NCI-H774 (cell line): Measurements from ENCODE around the gene FAF2.
"Not testable (repeated sequence)": the region's sequence is repeated elsewhere in the genome, so short reads cannot be mapped to it uniquely, and the experiment has no call there.

Source experiments
- DNase-seq: peaks from one replicate; lab custom pipeline; 2025; lab: John Stamatoyannopoulos, UW

Gene FAF2

DNA sequence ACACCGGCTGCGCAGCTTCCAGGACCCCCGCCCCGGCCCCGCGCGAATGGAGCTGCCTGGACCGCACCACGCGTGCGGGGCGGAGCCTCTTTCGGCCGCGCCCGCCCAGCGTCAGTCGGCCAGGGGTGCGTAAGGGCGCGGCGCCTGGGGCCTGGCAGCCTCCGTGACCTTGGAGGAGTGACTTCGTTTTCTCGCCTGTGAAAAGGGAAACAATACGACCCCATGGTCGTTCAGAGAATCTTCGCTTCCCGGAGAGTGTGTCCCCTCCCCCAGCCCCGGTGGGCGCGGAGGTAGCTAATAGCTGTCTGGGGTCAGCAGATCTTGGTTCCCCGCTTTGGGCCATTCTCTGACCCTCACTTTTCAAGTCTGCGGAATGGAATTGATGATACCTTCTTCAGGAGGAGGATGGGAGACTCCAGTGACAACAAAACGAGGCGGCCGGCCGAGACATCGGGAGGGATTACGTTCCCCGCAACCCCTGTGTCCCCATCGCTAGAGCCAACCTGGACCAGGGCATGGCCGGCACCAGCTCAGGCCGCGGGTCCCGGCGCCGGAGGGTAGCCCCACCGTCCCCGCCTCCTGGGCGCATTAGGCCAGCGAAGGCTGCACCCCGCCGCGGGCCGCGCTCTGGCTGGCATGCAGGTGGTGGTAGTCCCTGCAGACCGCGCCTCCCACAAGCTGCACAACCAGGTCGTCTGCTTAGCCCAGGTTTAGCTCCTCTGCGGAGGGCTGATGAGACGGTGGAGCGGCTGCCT is 95.4 kb downstream of the FAF2 start:
- peak; percentile 50 for DNase-seq

DNA sequence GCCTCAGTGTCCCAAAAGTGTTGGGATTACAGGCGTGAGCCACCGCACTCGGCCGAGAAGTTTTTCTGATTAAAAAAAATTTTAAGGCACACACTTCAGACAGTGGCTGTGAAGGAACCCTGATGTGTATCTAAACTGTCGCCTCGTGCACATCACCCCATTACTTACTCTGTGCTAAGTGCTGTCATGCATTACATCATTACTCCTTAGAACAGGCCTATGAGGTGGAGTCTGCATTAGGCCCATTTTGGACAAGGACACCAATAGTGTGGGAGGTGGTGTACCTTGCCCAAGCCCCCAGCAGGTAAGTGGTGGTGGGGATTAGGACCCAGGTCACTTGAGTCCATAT is 97.2 kb downstream of the FAF2 start:
- DNase-seq: no peak

DNA sequence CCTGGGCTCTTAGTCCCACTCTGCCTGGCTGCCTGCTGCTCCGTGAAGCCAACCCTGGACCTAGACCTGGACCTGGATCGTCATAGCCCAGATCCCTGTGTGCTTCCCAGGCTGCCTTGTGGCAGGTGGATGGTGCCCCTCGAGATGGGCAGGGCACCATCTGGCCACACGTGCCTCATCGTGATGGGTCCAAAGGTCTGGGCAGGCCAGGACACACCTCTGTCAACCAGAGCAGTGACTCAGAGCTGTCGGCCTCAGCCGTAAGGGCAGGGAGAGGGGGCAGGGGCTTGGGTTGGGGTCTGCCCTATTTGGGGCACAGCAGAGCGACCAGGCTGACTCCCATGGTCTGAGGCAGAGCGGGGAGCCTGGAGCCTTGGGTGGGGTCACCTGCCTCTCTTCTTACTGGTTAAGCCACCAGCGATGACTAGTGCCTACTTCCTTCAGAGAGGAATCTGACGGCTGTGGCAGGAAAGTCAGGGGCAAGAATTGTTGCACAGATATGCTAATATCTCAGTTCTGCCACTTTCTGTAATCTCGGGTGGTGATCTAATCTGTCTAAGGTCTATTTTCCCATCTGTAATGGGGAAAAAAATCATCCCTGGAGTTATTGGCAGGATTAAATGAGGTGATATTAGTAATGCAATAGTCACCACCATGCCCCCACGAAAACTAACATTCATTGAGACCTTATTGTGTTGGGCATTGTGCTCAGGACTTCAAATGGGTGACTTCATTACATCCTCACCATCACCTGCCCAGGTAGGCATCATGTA is 97.7 kb downstream of the FAF2 start:
- DNase-seq: no peak

DNA sequence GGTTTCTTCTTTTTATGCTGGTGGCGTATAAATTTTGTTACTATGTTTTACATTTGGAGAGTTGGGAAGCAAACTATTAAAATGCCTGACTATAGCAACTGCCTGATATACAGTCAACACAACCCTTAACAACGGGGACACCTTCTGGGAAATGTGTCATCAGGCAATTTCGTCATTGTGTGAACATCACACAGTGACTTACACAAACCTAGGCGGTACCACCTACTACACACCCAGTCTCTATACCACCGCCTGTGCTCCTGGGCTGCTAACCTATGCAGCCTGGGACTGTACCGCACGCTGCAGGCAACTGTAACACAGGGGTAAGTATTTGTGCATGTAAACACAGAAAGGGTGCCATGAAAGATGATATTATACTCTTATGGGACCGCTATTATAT is 99.6 kb downstream of the FAF2 start:
- DNase-seq: no peak

DNA sequence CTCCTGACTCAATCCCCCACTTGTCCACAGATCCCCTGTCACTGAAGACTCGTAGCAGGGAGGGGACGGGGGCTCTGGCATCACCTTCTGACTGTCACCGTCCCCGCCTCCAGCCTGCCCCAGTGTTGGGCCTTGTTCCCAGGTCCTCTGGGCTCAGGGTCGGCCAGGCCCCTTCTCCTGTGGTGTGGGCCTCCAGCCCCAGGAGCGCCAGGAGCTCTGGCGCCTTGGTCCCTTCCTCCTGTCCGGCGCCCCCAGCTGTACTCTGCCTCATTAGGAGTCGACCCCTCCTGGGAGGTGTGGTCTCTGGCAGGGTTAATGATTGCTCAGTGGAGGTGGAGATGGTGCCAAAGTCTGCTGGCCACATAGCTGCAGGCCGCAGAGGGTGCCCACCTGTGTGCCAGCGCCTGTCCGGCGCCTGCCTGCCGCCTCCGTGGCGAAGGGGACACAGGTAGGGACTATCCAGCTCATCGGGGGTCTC is 100.8 kb downstream of the FAF2 start, which contains the start of gene CDHR2:
TSS of gene CDHR2 (plus strand) at position 376 of the 478 bp plus-strand sequence. CDS start 16,011 bp downstream, outside the sequence.
- DNase-seq: no peak

DNA sequence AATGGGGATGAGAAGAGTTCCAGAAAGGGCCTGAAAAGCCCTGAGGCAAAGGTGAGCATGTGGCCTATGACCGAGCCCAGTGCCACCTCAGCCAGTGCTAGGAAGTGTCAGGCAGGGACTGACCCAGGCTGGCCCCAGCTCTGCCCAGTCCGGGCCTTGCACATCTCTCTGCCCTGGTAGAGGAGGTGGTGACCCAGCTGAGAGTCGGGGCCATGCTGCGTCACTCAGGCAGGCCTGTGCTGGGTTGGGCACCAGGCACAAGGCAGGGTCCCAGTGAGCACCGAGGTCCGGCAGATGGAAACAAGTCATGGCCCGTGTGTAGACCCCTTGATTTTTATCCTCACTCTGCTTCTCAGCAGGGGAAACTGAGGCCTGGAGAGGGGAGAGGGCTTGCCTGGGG is 101.7 kb downstream of the FAF2 start:
- no peak for DNase-seq

DNA sequence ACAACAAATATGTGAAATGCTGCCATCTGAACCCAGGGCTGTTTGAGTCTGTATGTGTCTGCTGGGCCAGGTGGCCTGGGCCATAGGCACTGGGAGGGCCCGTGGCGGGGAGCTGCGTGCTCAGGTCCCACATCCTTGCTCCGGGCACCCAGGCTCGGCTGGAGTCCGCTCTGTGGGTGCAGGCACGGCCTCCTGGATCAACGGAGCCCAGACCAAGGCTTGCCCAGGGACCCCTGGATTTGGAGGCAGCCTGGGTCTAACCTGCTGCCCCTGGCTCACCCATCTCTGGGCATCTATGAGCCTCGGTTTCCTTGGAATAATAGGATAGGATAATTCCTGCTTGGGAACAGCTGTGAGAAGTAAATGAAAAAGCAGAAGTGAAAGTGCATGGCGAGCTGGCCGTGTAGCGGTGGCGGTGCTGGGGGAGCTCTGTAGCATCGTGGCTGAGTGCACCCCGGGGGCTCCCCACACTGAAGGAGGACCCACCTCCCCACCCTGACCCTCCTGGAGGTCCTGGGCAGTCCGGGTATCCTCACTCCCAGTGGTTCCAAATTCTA is 102.2 kb downstream of the FAF2 start:
- no peak for DNase-seq

DNA sequence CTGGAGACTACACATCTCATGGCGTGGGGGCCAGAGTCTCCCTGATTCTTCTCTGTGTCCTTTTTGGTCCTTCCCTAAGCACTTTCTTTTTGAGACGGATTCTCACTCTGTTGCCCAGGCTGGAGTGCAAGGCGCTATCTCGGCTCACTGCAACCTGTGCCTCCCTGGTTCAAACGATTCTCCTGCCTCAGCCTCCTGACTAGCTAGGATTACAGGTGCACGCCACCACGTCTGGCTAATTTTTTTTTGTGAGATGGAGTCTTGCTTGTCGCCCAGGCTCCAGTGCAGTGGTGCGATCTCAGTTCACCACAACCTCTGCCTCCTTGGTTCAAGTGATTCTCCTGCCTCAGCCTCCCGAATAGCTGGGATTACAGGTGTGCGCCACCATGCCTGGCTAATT is 102.8 kb downstream of the FAF2 start:
- DNase-seq: not testable (repeated sequence)

DNA sequence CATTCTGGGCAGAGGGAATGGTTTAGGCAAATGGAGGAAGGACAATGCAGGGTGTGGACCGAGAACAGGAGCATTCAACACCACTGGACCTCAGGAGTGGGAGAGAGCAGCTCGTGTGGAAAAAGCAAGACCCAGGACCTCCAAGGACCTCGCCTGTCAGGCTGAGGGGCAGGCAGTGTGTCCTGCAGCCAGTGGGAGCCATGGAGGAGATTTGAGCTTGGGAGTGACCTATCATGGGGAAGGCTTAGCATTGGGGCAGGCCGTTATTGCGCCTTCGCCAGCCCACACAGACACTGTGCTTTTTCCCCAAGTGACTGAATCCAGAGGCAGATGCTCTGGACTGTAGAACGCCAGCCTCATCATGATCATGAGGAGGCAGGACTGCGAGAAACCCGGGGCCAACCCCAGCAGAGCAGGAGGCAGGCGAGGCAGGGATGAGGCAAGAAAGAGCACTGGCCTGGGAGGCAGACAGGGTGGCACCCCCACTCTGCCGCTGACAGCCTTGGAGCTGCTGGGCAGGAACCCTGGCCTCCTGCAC is 104.2 kb downstream of the FAF2 start:
- DNase-seq: no peak

DNA sequence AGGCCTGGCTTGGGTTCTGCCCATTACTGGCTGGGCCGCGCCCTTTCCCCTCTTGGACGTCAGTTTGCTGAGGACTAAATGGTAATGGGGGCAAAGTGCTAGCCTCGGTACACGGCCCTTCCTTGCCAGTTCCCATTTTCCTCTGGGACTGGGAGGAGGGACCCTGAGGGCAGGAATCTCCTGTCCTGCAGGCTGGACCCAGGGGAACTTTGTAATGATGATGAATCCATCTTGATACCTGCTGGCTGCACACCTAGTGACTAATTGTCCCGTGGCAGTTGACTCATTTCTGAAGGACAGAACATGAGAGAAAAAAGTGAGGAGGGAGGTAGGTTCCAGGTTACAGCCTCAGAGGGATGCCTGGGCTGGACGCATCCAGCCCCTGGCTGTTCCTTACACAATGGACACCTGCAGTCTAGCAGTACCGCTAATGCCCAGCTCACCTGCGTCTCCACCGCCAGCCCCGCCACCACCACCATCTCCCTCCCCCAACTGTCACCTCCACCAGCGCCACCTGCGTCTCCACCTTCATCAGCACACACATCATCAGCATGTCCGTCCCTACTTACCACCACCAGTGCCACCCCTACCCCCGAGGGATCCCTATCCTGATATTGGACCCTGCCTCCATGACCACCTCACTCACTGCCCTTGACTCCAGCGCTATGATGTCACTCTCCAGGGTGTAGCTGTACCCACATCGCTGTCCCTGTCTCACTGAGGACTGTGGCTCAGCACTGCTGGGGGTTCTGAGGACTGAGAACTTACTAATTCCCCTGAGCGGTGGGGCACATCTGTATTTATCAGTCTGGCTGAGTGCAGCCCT is 105.3 kb downstream of the FAF2 start:
- DNase-seq: no peak

DNA sequence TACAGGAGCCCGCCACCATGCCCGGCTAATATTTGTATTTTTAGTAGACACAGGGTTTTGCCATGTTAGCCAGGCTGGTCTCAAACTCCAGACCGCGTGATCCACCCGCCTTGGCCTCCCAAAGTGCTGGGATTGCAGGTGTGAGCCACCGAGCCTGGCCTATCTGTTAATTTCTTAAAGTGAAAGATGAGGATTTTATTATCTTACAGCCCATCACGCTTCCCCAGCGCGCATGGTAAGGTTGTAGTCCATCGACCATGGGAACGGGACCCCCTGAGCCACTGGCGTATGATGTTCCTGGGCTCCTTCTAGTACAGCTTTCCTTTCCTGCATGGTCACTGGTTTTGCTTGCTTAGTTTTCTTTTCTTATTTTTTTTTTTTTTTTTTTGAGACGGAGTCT is 109.7 kb downstream of the FAF2 start:
- DNase-seq: no peak
